SKM-1 (cell line): Measurements from ENCODE around the gene PPBP.
"Not testable (repeated sequence)": the region's sequence is repeated elsewhere in the genome, so short reads cannot be mapped to it uniquely, and the experiment has no call there.

Source experiments
- DNase-seq: peaks from one replicate; lab custom pipeline; 2025; ENCODE audit not compliant: unreplicated experiment; lab: John Stamatoyannopoulos, UW

PPBP gene

DNA sequence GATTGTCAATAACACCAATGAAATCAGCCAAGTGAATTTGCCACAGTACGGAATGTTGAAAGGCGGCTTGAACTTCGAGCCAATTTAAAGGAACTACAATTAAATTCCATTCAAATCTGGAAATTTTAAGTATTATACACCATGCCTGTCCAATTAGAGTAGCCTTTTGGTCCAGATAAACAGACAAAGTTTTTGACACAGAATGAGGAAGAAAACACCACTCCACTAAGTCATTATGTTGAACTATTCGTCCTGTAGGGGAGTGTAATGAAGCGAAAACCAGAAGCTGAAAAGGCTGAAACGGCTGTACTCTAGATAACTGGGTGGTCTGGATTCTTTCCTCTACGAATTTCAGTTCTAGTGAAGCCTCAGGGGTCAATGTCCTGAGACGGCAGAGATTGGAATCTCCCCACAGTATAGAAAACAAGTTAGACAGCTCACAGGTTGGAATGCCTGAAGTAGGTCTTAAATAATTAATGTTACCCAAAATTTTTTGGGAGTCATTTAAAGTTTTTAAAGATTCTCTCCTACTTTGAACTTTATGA, 37.5 kb downstream of the PPBP start:
- DNase-seq = not testable (repeated sequence)

DNA sequence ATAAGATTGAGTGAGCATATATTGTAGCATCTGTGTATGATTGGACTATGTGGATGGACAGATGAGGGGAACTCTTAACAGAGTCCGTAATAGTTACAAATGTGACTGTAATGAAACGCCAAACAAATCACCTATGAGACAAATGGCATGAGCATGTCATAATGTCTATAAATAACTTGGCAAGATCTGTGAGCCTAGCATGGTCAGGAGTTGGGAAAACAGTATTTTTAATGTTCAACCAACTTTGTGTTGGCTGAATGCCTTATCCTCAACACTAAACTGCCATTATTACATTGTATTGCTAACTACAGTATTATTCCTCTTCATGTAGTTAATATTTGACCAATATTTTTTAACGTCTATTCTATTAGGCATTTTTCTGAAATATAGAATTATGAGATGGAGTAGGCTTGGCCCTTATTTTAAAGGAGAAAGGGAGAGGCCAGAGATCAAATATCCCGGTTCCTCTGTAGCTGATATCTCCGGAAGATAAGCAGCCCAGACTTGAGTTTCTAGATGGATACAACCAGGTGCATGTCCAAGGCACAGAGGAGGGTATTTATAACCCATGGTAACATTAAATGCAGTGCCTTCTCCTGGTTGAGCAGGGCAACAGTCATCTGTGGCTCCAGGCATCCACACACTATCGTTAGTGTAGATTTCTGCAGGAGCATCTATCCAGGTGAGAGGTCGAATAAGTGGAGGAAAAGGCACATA, 38.8 kb downstream of the PPBP start:
- DNase-seq = no peak

DNA sequence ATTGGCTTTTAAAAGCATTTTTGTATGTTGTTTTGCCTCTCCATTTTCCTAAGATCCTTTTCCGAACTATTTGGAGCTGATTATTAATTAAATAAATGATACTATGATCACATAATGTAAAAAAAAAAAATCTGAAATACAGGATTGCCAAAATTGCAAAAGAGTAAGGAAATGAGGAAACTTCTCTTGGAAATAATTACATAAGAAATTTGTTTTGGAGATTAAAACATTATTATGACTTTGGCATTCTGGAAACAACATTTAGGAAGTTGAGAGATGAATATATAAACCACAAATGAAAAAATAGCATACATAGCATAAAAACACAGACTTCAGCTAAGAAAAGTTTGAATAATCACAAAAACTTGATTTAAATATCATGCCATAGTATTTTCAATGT, 39.7 kb downstream of the PPBP start:
- DNase-seq = no peak

DNA sequence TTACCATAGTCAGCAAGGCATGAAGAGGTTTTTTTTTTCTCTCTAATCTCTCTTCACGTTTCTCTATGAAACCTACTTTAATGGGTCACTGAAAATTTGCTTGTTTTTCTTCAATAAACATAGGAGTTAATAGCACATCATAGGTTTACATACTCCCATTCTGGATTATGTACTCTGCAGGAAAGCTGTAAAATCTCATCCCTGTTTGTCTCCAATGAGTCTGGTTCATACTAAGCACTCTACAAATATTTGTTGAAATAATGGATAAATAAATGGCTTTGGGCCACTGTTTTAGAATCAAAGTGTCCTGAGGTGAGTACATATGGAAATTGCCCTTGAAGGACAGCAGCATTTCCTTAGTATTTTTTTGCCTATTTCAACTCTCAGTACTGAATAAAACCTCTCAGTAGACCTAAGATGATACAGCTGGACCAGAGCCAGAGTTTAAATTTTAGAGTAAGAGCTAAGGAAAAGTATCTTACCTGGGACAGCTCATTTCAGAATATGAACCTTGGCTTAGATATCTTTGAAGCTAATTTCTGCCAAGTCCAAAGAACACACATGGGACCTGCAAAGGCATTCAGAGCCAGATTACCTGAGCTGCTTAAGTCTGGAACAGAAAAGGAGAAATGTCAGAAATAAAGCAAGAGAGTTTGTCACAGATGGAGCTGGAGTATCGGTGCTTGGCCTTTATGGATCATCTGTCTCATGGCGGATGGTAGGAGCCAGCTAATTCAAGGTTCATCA, 40.6 kb downstream of the PPBP start:
- no peak for DNase-seq

DNA sequence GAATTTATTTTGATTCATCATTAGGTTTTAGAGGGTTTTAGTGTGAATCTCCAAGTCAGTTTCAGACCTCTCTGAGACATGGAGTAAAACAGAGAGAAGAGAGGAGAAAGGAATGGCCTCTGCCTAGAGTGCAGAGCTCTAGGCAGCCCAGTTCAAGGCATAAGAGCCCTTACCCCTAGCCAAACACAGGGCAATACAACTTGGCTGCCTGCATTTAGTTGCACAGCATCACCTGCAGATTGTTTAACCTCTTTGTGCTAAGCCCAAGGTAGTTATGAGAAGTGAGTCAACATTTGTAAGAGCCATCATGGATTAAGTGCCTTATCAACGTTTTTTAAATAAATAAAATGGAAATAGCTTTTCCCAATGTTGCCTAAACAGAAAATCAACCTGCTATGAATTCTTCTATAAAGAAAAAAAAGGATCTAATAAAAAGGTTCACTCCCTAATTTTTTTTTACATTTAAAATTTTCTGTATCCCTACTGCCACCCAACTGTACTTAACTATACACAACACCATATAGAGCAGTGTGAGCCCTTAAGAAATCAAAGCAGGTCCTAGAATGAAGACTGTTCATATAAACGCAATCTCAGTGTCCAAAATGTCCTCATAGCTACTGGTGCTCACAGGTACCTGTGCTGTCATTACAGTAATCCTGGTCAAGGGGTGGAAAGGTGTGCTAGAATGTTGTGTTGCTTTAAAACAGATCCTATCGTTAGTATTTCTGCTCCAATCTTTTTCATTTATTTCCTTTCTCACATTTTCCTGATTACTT, 42.1 kb downstream of the PPBP start:
- no peak for DNase-seq

DNA sequence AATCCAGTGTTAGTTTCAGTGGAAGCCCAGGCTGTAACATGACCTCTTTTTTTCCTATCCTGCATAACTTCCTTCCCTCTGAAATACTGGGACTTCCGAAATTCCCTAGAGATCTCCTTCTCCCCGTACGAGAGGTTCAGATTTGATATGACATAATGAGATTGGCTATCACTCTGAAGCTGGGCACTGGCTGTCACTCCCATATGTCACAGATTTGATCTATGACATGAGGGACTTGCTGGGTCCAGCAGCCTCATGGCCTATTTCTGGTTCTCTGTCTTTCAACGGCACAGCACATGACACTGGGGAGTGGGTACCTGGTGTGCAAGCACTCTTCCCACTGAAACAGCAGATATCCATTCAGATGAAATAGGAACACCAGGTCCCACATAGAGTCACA, 42.9 kb downstream of the PPBP start:
- no peak for DNase-seq

DNA sequence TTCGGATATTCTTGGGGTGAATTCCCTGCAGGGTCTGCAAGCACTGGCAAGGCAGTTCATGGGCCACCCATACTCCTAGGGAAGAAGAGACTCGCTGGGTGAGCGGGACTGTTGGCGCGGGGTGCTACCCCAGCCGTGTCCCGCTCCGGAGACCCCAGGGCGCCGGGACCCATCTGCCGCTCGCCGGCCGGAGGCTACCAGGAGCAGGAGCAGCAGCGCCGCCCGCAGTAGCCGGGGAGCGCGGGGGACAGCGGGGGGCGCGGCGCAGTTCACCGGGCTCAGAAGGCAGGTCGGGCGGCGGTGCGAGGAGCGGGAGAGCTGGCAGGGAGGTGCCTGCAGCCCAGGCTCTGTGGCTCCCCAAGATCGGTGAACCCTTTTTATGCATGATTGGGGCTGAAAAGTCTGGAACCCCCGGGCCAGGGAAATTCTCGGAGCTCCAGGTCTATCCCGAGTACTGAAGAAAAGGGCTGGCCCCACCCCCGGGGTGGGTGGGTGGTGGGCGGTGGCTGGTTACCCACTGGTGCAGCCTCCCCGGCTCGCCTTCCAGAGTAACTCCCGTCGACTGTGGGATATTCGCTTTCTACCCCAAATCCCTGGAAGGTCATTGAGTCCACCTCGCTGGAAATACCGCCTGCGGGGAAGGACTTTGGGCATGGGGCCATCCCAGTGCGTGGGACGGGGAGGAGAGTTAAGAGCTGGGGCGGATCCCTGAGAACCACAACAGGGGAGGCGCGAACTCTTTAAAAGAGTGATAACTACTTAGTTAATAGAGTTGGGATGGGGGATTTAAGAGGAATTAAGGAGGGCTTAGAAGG, 43.7 kb downstream of the PPBP start:
- DNase-seq = no peak

DNA sequence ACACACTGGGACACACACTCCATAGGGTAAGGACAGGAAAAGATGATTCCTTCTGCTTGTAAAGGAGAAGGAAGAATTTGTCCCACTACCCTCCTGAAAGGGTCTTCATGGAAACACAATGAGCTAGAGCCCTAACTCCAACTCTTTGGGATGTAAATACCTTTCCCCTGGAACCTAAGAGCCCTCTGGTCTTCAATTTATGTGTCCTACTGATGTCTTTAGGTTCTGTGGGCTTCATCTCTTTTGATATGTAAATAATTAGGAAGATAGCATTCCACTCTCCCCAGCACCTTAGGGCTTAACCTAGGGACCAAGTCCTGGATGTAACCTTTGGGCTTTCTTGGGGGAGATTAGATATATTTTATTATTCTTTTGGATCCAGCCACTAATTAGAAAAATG, 44.4 kb downstream of the PPBP start:
- no peak for DNase-seq

DNA sequence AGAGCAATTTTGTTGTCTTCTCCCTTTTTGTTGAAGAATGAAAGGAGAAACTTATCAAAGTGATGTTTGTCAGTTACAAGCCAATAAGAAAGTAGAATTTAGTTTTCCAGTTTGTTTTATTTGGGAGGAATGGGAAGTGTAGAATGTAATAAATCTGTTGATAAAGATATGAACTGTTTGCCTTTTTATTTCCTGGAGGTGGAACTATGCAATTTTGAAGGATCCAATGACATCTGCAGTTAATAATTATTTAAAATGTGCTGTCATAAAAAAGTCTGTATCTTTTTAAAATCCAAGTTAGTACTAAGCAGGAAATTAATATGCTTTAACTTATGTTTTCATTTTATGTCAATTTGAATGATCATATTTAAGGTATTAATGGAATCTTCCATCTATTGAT, 51.0 kb downstream of the PPBP start:
- DNase-seq = no peak
